Parathyroid adenoma (tissue), 2 donors: Measurements from ENCODE around the gene WWOX.
"Not testable (repeated sequence)": the region's sequence is repeated elsewhere in the genome, so short reads cannot be mapped to it uniquely, and the experiment has no call there.

Experiments used
- H2AFZ ChIP-seq: fragments of 300-600 bp; sonication (generic); one replicate; pipeline ENCODE4 v1.7.0; 2017; ENCODE audit warnings: antibody characterized with exemption, mild to moderate bottlenecking
- H3K27ac ChIP-seq: fragments of 300-600 bp; sonication (generic); one replicate; pipeline ENCODE4 v1.7.0; 2017
- H3K27me3 ChIP-seq: fragments of 300-600 bp; sonication (generic); one replicate; pipeline ENCODE4 v1.7.0; 2017; ENCODE audit warnings: low read length; ENCODE audit not compliant: control insufficient read depth, insufficient read depth
- H3K36me3 ChIP-seq: fragments of 300-600 bp; sonication (generic); one replicate; pipeline ENCODE4 v1.7.0; 2017; ENCODE audit warnings: low read length; ENCODE audit not compliant: control insufficient read depth, insufficient read depth
- H3K4me1 ChIP-seq: fragments of 300-600 bp; sonication (generic); one replicate; pipeline ENCODE4 v1.7.0; 2017; ENCODE audit warnings: control low read depth
- H3K4me2 ChIP-seq: fragments of 300-600 bp; sonication (generic); one replicate; pipeline ENCODE4 v1.7.0; 2017; ENCODE audit warnings: low read length
- H3K4me3 ChIP-seq: fragments of 300-600 bp; sonication (generic); one replicate; pipeline ENCODE4 v1.7.0; 2017; ENCODE audit warnings: low read depth, low read length
- H3K79me2 ChIP-seq: fragments of 300-600 bp; sonication (generic); one replicate; pipeline ENCODE4 v1.7.0; 2017; ENCODE audit warnings: control low read depth
- H3K9ac ChIP-seq: fragments of 300-600 bp; sonication (generic); one replicate; pipeline ENCODE4 v1.7.0; 2017; ENCODE audit warnings: mild to moderate bottlenecking
- H3K9me3 ChIP-seq: fragments of 300-600 bp; sonication (generic); one replicate; pipeline ENCODE4 v1.7.0; 2017; ENCODE audit warnings: low read length; ENCODE audit not compliant: control insufficient read depth
- CTCF ChIP-seq: fragments of 300-600 bp; sonication (generic); IDR thresholded peaks from one replicate; pipeline ENCODE4 v1.7.0; 2017; ENCODE audit warnings: antibody characterized with exemption, mild to moderate bottlenecking
- donor health status: primary hyperparathyroidism.

Gene WWOX

GRCh38 chr16:79212114-79212791 lies 1112.8 kb downstream of the WWOX start:
- no peak overlapping the region for H3K27ac ChIP-seq
- no peaks in the 10 kb centered on the region for H3K79me2 ChIP-seq
- H3K9ac ChIP-seq, result no peak overlapping the region
- no peaks in the 10 kb centered on the region for H3K36me3 ChIP-seq
- no peak overlapping the region for H3K4me3 ChIP-seq
- no peaks in the 10 kb centered on the region for H3K9me3 ChIP-seq
- no peak overlapping the region for H2AFZ ChIP-seq
- H3K4me1 ChIP-seq, result no peaks in the 10 kb centered on the region
- no peaks in the 10 kb centered on the region for H3K27me3 ChIP-seq
- TF ChIP-seq CTCF, result no peak
- no peak overlapping the region for H3K4me2 ChIP-seq

- H3K4me1 ChIP-seq, result peaks cover 2% of the 10 kb centered on the region
- no peak overlapping the region for H3K4me3 ChIP-seq
- TF ChIP-seq CTCF, result no peak
- H2AFZ ChIP-seq, result no peak overlapping the region
- H3K36me3 ChIP-seq, result no peaks in the 10 kb centered on the region
- H3K27ac ChIP-seq, result no peak overlapping the region
- no peak overlapping the region for H3K4me2 ChIP-seq
- no peaks in the 10 kb centered on the region for H3K79me2 ChIP-seq
- H3K9me3 ChIP-seq, result no peaks in the 10 kb centered on the region
- H3K27me3 ChIP-seq, result no peaks in the 10 kb centered on the region
- no peak overlapping the region for H3K9ac ChIP-seq
Observed at GRCh38 chr16:79213214-79213613, 1113.8 kb downstream of the WWOX start.

GRCh38 chr16:79215289-79215688 lies 1115.8 kb downstream of the WWOX start:
- Histone ChIP-seq H3K27me3 (no peaks in the 10 kb centered on the region), H3K4me2 (no peak overlapping the region), H3K27ac (no peak overlapping the region), H3K4me1 (peaks cover 9% of the 10 kb centered on the region), H3K4me3 (no peak overlapping the region), H3K9me3 (no peaks in the 10 kb centered on the region), H3K79me2 (no peaks in the 10 kb centered on the region), H3K36me3 (no peaks in the 10 kb centered on the region), H3K9ac (no peak overlapping the region), H2AFZ (no peak overlapping the region)
- no peak for TF ChIP-seq CTCF

GRCh38 chr16:79217375-79218011 lies 1118.0 kb downstream of the WWOX start:
- no peak overlapping the region for H3K4me2 ChIP-seq
- TF ChIP-seq CTCF, result no peak
- H3K9ac ChIP-seq, result no peak overlapping the region
- H3K4me3 ChIP-seq, result no peak overlapping the region
- H3K36me3 ChIP-seq, result no peaks in the 10 kb centered on the region
- H2AFZ ChIP-seq, result peak overlapping the region; percentile 12
- no peaks in the 10 kb centered on the region for H3K9me3 ChIP-seq
- H3K27ac ChIP-seq, result no peak overlapping the region
- no peaks in the 10 kb centered on the region for H3K27me3 ChIP-seq
- peaks cover 9% of the 10 kb centered on the region for H3K4me1 ChIP-seq
- no peaks in the 10 kb centered on the region for H3K79me2 ChIP-seq

- H3K36me3 ChIP-seq, result no peaks in the 10 kb centered on the region
- TF ChIP-seq CTCF, result no peak
- peaks cover 9% of the 10 kb centered on the region for H3K4me1 ChIP-seq
- H3K9me3 ChIP-seq, result no peaks in the 10 kb centered on the region
- no peaks in the 10 kb centered on the region for H3K79me2 ChIP-seq
- H3K27me3 ChIP-seq, result no peaks in the 10 kb centered on the region
- H3K4me3 ChIP-seq, result no peak overlapping the region
- no peak overlapping the region for H3K9ac ChIP-seq
- H3K27ac ChIP-seq, result peak overlapping the region; percentile 46
- H2AFZ ChIP-seq, result peak overlapping the region; percentile 55
- H3K4me2 ChIP-seq, result peak overlapping the region; percentile 6
Observed at GRCh38 chr16:79218351-79218750, 1118.9 kb downstream of the WWOX start.

GRCh38 chr16:79225994-79226393 lies 1126.5 kb downstream of the WWOX start:
- H3K27ac ChIP-seq, H3K79me2 ChIP-seq, H3K9ac ChIP-seq, H2AFZ ChIP-seq, H3K36me3 ChIP-seq, H3K4me2 ChIP-seq, H3K9me3 ChIP-seq, H3K4me3 ChIP-seq, H3K4me1 ChIP-seq, H3K27me3 ChIP-seq: not testable (repeated sequence)
